CD4-positive, alpha-beta memory T cell (primary cell): ENCODE measurements around the gene NBEA. TPM values are rescaled to one million over a fixed set of nuclear protein-coding genes. Genes with fewer than 3 reads are reported as not detected.
A peak's percentile ranks its signal among the peaks of the same experiment; 100 is the strongest.

Experiments
- CTCF ChIA-PET: fragments of 350-600 bp; sonication (Branson Sonifier 250); formaldehyde crosslinking; loops from one replicate; lab custom pipeline; 2021; ENCODE audit warnings: inconsistent platforms; ENCODE audit not compliant: partially characterized antibody; lab: Charles Lee
- POLR2A ChIA-PET: fragments of 350-600 bp; sonication (Branson Sonifier 250); formaldehyde crosslinking; loops from one replicate; lab custom pipeline; 2021; ENCODE audit not compliant: partially characterized antibody; lab: Charles Lee
- DNase-seq, 5 donors: peaks; one replicate each; pipeline versions ENCODE4 v3.0.0 to v3.0.0-alpha.2; 2020 to 2022; ENCODE audit warnings: mixed read lengths in 1 of 5
- H3K27ac ChIP-seq: one replicate; pipeline ENCODE4 v1.7.0; 2013; ENCODE audit warnings: low read depth, low read length
- H3K27me3 ChIP-seq: 2 replicates; pipeline ENCODE4 v1.7.0; 2013; ENCODE audit warnings: mild to moderate bottlenecking, low read length, moderate library complexity; ENCODE audit not compliant: insufficient read depth
- H3K36me3 ChIP-seq: 2 replicates; pipeline ENCODE4 v1.7.0; 2013; ENCODE audit warnings: mild to moderate bottlenecking, low read length, moderate library complexity; ENCODE audit not compliant: insufficient read depth
- H3K4me1 ChIP-seq: 2 replicates; pipeline ENCODE4 v1.7.0; 2013; ENCODE audit warnings: mild to moderate bottlenecking, low read length, moderate library complexity; ENCODE audit not compliant: insufficient read depth
- H3K4me3 ChIP-seq, 2 donors: one replicate each; pipeline ENCODE4 v1.7.0; 2013; ENCODE audit warnings: low read length in 2 of 2, mild to moderate bottlenecking in 1 of 2
- H3K9me3 ChIP-seq, 2 donors: one replicate each; pipeline ENCODE4 v1.7.0; 2013; ENCODE audit warnings: low read length in 2 of 2, control low read depth in 1 of 2; ENCODE audit not compliant: control insufficient read depth in 1 of 2
- H3K27ac Mint-ChIP-seq, 7 donors: one replicate each; pipeline ENCODE4 v1.8.0; 2020 to 2021; ENCODE audit warnings: mixed read lengths in 7 of 7, mild to moderate bottlenecking in 6 of 7, inconsistent platforms in 3 of 7, moderate library complexity in 3 of 7
- H3K27me3 Mint-ChIP-seq, 2 donors: one replicate each; pipeline ENCODE4 v1.8.0; 2020 to 2021; ENCODE audit warnings: mixed read lengths in 2 of 2
- H3K36me3 Mint-ChIP-seq, 2 donors: one replicate each; pipeline ENCODE4 v1.8.0; 2020 to 2021; ENCODE audit warnings: mixed read lengths in 2 of 2, inconsistent platforms in 1 of 2, mild to moderate bottlenecking in 1 of 2
- H3K4me1 Mint-ChIP-seq, 4 donors: one replicate each; pipeline ENCODE4 v1.8.0; 2020 to 2021; ENCODE audit warnings: mixed read lengths in 4 of 4, mild to moderate bottlenecking in 1 of 4
- H3K4me3 Mint-ChIP-seq, 8 donors: one replicate each; pipeline ENCODE4 v1.8.0; 2020 to 2021; ENCODE audit warnings: mixed read lengths in 8 of 8, mild to moderate bottlenecking in 7 of 8, moderate library complexity in 6 of 8, inconsistent platforms in 3 of 8
- H3K9me3 Mint-ChIP-seq, 8 donors: one replicate each; pipeline ENCODE4 v1.8.0; 2020 to 2021; ENCODE audit warnings: mixed read lengths in 8 of 8, mild to moderate bottlenecking in 5 of 8, inconsistent platforms in 3 of 8, moderate library complexity in 1 of 8
- intact Hi-C: fragments of 100-400 bp; cut with micrococcal nuclease; formaldehyde crosslinking; loops from one replicate; pipeline ENCODE4 v1.15.1; 2023
- polyA plus RNA-seq, 2 donors: library from polyadenylated mRNA; unstranded; fragments of 300-500 nt; fragmentation: Illumina TruSeq; gene quantifications; one replicate each; pipeline ENCODE4 v1.2.3, GENCODE V29; 2021
- total RNA-seq, 2 experiments: library from RNA; stranded (reverse); gene quantifications; one replicate each; pipeline ENCODE4 v1.2.3, GENCODE V29; 2021

NBEA gene
- total and polyA plus RNA-seq, 4 experiments from 2014 or later = 0.48 to 1.8 (median 1.1) TPM

DNA sequence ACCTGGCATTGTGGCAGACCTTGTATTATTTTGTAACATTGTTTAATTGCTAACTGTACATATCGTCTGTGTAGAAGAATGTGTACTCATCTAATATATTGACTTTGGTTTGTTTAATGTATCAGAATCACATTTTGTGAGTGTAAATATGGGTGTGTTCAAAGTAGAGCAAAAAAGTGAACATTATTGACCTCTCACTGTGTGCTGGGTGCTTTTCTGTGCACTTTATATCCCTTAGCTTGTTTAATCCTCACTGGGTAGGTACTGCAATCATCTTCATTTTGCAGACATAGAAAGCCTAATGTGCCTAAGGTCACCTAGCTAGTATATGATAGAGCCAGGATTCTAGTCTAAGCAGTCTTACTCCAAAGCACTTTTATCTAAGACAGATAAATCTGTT, 289.4 kb downstream of the NBEA start:
- no peaks in the 10 kb centered on the region for H3K9me3 ChIP-seq
- no peaks in the 10 kb centered on the region for H3K36me3 ChIP-seq
- no peaks in the 10 kb centered on the region for H3K4me1 ChIP-seq
- no peaks in the 10 kb centered on the region for H3K27me3 ChIP-seq
- H3K27ac ChIP-seq = no peak overlapping the region
- H3K4me3 Mint-ChIP-seq = no peak overlapping the region
- H3K36me3 Mint-ChIP-seq = no peaks in the 10 kb centered on the region
- no peaks in the 10 kb centered on the region for H3K4me1 Mint-ChIP-seq
- intact Hi-C loops = no loop called here
- no peaks in the 10 kb centered on the region for H3K27me3 Mint-ChIP-seq
- DNase-seq = no peak
- CTCF ChIA-PET = no interaction called here
- no peak overlapping the region for H3K27ac Mint-ChIP-seq
- no peak overlapping the region for H3K4me3 ChIP-seq
- POLR2A ChIA-PET = no interaction called here
- H3K9me3 Mint-ChIP-seq = peaks cover 0 to 4% (median 0%) of the 10 kb centered on the region in 8 donors

GRCh38 chr13:35238274-35238673, 296.2 kb downstream of the NBEA start:
- H3K4me3 Mint-ChIP-seq = no peak overlapping the region
- DNase-seq = no peak
- H3K4me3 ChIP-seq = no peak overlapping the region
- ChIA-PET CTCF (no interaction called here), POLR2A (no interaction called here)
- no peak overlapping the region for H3K27ac Mint-ChIP-seq
- H3K27me3 ChIP-seq = no peaks in the 10 kb centered on the region
- H3K27ac ChIP-seq = no peak overlapping the region
- no peaks in the 10 kb centered on the region for H3K36me3 Mint-ChIP-seq
- no peaks in the 10 kb centered on the region for H3K36me3 ChIP-seq
- H3K4me1 ChIP-seq = no peaks in the 10 kb centered on the region
- H3K27me3 Mint-ChIP-seq = no peaks in the 10 kb centered on the region
- H3K9me3 Mint-ChIP-seq = peaks cover 0 to 5% (median under 1%) of the 10 kb centered on the region in 8 donors
- H3K9me3 ChIP-seq = no peaks in the 10 kb centered on the region
- intact Hi-C loops = no loop called here
- H3K4me1 Mint-ChIP-seq = no peaks in the 10 kb centered on the region

DNA sequence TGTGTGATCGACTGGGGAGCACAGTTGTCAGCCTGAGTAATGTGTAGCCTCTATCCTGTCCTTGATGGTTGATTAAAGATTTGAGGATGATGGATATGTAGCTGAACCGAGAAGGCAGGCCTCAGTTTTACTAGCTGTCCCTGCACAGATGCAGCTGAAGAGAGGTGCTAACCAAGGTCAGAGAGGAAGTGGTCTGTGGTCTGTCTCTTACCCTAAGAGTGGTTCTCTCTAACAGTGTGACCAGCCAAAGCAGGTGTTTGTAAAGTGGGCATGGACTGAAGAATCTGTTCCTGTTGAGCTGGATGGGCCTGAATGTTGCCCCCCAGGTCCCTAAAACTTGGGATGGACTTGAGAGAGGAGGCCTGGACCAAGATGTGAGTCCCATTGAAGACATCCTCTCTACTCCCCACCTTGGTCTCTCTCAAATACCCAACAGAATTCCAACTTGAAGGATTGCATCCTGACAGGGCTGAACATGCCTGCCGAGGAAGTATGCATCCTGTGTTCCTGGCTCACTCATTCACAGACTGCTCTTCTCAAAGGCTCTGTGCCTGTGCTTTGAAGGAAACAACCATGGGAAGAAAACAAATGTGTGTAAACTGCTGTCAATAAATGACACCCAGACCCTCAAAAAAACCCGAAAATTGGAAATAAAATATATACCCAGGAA, 310.6 kb downstream of the NBEA start:
- peaks cover 2 to 4% of the 10 kb centered on the region in 2 donors for H3K36me3 Mint-ChIP-seq
- DNase-seq = no peak
- no peaks in the 10 kb centered on the region for H3K27me3 Mint-ChIP-seq
- ChIA-PET CTCF (no interaction called here), POLR2A (no interaction called here)
- intact Hi-C loops = no loop called here
- H3K27ac ChIP-seq = no peak overlapping the region
- H3K27me3 ChIP-seq = no peaks in the 10 kb centered on the region
- H3K4me3 Mint-ChIP-seq = no peak overlapping the region
- no peaks in the 10 kb centered on the region for H3K4me1 ChIP-seq
- peaks cover 0 to 9% (median under 1%) of the 10 kb centered on the region in 8 donors for H3K9me3 Mint-ChIP-seq
- H3K36me3 ChIP-seq = no peaks in the 10 kb centered on the region
- H3K9me3 ChIP-seq = no peaks in the 10 kb centered on the region
- H3K4me1 Mint-ChIP-seq = no peaks in the 10 kb centered on the region
- H3K27ac Mint-ChIP-seq = no peak overlapping the region
- H3K4me3 ChIP-seq = no peak overlapping the region

DNA sequence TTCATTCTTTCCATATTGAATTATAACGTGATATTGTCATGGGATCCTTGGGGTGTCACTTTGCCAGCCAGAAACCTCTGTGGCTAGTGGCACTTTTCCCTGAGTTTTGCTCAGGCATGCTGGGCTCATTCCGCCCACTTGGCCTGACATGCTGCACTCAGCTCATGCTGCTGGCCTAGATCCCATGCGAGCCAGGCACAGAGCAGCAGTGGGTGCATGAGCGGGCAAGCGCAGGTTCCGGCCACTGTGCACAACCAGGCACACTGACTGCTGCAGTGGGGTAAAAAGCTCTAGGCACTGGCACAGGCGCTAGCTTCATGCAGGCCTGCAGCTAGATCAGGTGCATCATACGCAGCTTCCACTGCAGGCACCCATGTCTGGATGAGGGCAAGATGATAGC, 313.2 kb downstream of the NBEA start:
- ChIA-PET POLR2A (no interaction called here), CTCF (no interaction called here)
- Mint-ChIP-seq H3K36me3 (peaks cover 0 to 4% of the 10 kb centered on the region in 2 donors), H3K4me1 (no peaks in the 10 kb centered on the region), H3K4me3 (no peak overlapping the region), H3K9me3 (peaks cover 0 to 5% (median 0%) of the 10 kb centered on the region in 8 donors), H3K27ac (no peak overlapping the region), H3K27me3 (no peaks in the 10 kb centered on the region)
- no peak for DNase-seq
- H3K4me3 ChIP-seq = no peak overlapping the region
- no peaks in the 10 kb centered on the region for H3K4me1 ChIP-seq
- intact Hi-C loops = no loop called here
- no peaks in the 10 kb centered on the region for H3K9me3 ChIP-seq
- no peaks in the 10 kb centered on the region for H3K27me3 ChIP-seq
- no peak overlapping the region for H3K27ac ChIP-seq
- H3K36me3 ChIP-seq = no peaks in the 10 kb centered on the region

DNA sequence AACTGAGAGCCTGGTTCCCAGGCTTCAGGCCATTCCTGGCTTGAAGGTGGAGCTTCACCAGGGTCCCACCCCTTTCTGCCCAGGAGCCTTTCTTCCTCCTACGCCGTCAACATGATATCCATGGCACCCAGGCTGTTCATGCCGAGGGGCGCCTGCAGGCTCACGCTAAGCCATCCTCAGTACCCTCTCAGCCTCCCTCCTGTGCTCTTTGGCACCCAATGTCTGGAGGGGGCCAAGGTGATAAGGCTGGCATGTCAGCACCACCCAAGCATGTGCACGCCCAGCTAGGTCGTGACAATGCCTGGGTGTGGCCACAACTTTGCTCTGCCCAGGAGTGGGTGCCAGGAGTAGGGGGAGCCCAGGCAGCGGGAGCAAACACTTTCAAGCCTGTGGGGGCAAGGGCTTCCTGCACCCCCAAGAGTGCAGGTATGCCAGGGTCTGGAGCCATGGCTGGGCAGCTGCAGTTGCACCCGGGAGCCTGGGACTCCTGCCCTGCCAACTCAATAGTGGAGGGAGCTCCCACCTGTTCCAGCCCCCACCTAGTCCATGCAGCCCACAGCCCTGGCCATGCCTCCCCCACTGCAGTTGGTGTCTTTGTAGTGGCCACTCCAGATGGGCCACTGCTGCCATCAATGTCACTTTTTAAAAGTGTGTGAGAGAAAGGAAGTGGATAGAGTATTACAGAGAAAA, 314.5 kb downstream of the NBEA start:
- Mint-ChIP-seq H3K36me3 (peaks cover 0 to 3% of the 10 kb centered on the region in 2 donors), H3K27me3 (no peaks in the 10 kb centered on the region), H3K4me3 (no peak overlapping the region), H3K4me1 (no peaks in the 10 kb centered on the region), H3K27ac (no peak overlapping the region), H3K9me3 (peaks cover 0 to 5% (median 2%) of the 10 kb centered on the region in 8 donors)
- H3K36me3 ChIP-seq = no peaks in the 10 kb centered on the region
- H3K9me3 ChIP-seq = no peaks in the 10 kb centered on the region
- CTCF ChIA-PET = no interaction called here
- DNase-seq = no peak
- no peak overlapping the region for H3K4me3 ChIP-seq
- POLR2A ChIA-PET = no interaction called here
- H3K27me3 ChIP-seq = no peaks in the 10 kb centered on the region
- no peak overlapping the region for H3K27ac ChIP-seq
- no peaks in the 10 kb centered on the region for H3K4me1 ChIP-seq
- intact Hi-C loops = no loop called here

DNA sequence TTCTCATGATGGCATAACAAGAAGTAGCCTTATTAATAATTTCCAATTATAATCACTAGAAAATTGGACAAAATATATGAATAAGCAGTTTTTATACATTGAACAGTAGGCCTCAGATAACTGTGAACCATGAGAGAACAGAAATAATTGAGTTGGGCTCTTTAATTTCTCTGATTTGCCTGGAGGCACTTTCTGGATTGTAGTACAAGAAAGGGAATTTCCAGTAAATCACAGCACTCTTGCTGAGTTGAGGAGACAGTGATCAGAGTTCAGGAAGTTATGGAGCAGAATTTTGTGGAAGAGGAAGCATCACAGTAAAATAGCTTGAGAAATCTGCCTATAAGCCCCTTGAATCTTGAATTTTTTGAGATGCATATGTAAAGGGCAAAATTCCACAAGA, 318.2 kb downstream of the NBEA start:
- H3K9me3 ChIP-seq = no peaks in the 10 kb centered on the region
- Mint-ChIP-seq H3K27me3 (no peaks in the 10 kb centered on the region), H3K4me1 (no peaks in the 10 kb centered on the region), H3K36me3 (no peaks in the 10 kb centered on the region), H3K9me3 (peaks cover 0 to 25% (median 14%) of the 10 kb centered on the region in 8 donors), H3K4me3 (no peak overlapping the region), H3K27ac (no peak overlapping the region)
- no peak overlapping the region for H3K27ac ChIP-seq
- H3K4me1 ChIP-seq = no peaks in the 10 kb centered on the region
- intact Hi-C loops = no loop called here
- no peaks in the 10 kb centered on the region for H3K27me3 ChIP-seq
- H3K4me3 ChIP-seq = no peak overlapping the region
- DNase-seq = no peak
- ChIA-PET CTCF (no interaction called here), POLR2A (no interaction called here)
- H3K36me3 ChIP-seq = no peaks in the 10 kb centered on the region

DNA sequence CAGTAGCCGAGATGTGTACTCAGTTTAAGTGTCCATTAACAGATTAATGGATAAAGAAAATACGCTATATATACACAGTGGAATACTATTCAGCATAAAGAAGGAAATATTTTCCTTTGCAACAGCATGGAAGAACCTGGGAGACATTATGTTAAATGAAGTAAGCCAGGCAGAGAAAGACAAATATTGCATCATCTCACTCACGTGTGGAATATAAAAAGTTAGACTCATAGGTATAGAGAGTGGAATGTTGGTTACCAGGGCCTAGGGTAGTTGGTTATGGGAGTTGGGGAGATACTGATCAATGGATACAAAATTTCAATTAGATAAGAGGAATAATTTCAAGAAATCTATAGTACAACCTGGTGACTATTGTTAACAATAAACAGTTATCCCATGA, 324.3 kb downstream of the NBEA start:
- ChIA-PET CTCF (no interaction called here), POLR2A (no interaction called here)
- peak overlapping the region in 1 of 8 donors; percentile 59 for H3K4me3 Mint-ChIP-seq
- Histone ChIP-seq H3K36me3 (no peaks in the 10 kb centered on the region), H3K27me3 (no peaks in the 10 kb centered on the region), H3K4me1 (no peaks in the 10 kb centered on the region), H3K4me3 (no peak overlapping the region), H3K27ac (no peak overlapping the region), H3K9me3 (no peaks in the 10 kb centered on the region)
- intact Hi-C loops = no loop called here
- no peaks in the 10 kb centered on the region for H3K4me1 Mint-ChIP-seq
- peaks cover 2 to 47% (median 31%) of the 10 kb centered on the region in 8 donors for H3K9me3 Mint-ChIP-seq
- DNase-seq = no peak
- no peak overlapping the region for H3K27ac Mint-ChIP-seq
- H3K27me3 Mint-ChIP-seq = no peaks in the 10 kb centered on the region
- no peaks in the 10 kb centered on the region for H3K36me3 Mint-ChIP-seq
